ENCODE measurements around the gene FANCI. TPM values are rescaled to one million over a fixed set of nuclear protein-coding genes. Genes with fewer than 3 reads are reported as not detected.

Gene FANCI
- total and polyA plus RNA-seq, 2 of the 13 experiments (the other 11 are each of a cell fraction or from before 2014, with no cell fraction given), result 15.7 to 68.8 TPM

DNA sequence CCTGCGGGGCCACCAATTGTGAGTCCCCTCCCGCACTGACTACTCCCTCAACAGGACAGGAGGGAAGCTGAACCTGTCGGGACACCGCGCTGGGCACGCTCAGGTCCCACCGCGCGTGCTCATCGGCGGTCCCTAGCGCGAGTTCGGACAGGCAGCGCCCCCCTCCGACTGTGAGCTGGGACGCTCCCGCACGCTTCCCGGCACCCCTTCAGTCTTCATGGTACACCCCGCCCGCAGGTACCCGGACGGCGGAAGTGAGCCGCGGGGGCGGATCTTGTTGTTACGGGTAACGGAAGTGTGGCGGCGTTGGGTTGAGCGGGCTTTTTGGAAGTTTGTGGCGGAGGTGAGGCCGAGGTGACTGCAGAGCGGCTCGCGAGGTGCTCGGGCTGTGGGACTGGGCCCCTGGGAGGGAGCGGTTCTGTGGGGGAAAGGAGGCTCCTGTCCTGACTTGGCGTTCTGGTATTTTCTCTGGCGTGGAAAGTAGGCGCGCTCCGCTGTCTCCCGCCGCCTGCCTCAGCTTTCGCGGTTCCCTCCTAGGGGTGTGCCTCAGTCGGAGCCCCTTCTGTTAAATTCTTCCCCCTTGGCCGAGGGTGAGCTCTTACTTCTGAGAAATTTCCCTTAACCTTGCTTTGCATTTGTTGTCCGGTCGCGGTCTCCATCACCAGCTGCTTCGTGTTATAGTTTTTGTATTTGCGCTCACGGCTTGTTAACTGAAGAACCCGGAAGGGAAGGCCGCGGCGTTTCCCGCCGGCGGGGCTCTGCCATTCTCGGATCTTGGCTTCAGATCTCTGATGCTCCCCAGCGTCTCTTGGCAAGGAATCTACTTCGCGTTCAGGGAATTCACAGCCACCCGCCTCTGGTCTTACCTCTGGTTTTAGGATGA lies at the start of gene FANCI (continued):
- TF ChIP-seq, protein P1, sequence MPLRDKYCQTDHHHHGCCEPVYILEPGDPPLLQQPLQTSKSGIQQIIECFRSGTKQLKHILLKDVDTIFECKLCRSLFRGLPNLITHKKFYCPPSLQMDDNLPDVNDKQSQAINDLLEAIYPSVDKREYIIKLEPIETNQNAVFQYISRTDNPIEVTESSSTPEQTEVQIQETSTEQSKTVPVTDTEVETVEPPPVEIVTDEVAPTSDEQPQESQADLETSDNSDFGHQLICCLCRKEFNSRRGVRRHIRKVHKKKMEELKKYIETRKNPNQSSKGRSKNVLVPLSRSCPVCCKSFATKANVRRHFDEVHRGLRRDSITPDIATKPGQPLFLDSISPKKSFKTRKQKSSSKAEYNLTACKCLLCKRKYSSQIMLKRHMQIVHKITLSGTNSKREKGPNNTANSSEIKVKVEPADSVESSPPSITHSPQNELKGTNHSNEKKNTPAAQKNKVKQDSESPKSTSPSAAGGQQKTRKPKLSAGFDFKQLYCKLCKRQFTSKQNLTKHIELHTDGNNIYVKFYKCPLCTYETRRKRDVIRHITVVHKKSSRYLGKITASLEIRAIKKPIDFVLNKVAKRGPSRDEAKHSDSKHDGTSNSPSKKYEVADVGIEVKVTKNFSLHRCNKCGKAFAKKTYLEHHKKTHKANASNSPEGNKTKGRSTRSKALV (CRISPR knock-in tag; IDR thresholded peaks at IDR 0.05), result no peak; the same call in 1 of the 2 replicates
- no peak for TF ChIP-seq HNF4G (IDR thresholded peaks at IDR 0.05; ENCODE audit: borderline replicate concordance, low read depth, low read length)
- TF ChIP-seq HNF4G (CRISPR knock-in tag; IDR thresholded peaks at IDR 0.05; ENCODE audit: borderline replicate concordance, low read depth), result no peak
- TF ChIP-seq ZNF614 (CRISPR knock-in tag; IDR thresholded peaks at IDR 0.05; ENCODE audit: borderline replicate concordance), result peak; percentile 38; the same call in 1 of the 2 replicates
- TF ChIP-seq ZNF562 (CRISPR knock-in tag; IDR thresholded peaks at IDR 0.05; ENCODE audit: borderline replicate concordance), result no peak
- TF ChIP-seq GATAD2A (CRISPR knock-in tag; IDR thresholded peaks at IDR 0.05), result peak; percentile 64; the same call in 1 of the 2 replicates
- no peak for TF ChIP-seq RBM22 (optimal IDR thresholded peaks at IDR 0.05; ENCODE audit: low read length)
- TF ChIP-seq, protein P2, sequence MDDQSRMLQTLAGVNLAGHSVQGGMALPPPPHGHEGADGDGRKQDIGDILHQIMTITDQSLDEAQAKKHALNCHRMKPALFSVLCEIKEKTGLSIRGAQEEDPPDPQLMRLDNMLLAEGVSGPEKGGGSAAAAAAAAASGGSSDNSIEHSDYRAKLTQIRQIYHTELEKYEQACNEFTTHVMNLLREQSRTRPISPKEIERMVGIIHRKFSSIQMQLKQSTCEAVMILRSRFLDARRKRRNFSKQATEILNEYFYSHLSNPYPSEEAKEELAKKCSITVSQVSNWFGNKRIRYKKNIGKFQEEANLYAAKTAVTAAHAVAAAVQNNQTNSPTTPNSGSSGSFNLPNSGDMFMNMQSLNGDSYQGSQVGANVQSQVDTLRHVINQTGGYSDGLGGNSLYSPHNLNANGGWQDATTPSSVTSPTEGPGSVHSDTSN (CRISPR knock-in tag; IDR thresholded peaks at IDR 0.05; ENCODE audit: borderline replicate concordance), result no peak
- TF ChIP-seq, protein P3, sequence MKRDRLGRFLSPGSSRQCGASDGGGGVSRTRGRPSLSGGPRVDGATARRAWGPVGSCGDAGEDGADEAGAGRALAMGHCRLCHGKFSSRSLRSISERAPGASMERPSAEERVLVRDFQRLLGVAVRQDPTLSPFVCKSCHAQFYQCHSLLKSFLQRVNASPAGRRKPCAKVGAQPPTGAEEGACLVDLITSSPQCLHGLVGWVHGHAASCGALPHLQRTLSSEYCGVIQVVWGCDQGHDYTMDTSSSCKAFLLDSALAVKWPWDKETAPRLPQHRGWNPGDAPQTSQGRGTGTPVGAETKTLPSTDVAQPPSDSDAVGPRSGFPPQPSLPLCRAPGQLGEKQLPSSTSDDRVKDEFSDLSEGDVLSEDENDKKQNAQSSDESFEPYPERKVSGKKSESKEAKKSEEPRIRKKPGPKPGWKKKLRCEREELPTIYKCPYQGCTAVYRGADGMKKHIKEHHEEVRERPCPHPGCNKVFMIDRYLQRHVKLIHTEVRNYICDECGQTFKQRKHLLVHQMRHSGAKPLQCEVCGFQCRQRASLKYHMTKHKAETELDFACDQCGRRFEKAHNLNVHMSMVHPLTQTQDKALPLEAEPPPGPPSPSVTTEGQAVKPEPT (CRISPR knock-in tag; IDR thresholded peaks at IDR 0.05; ENCODE audit: low read depth), result no peak
- TF ChIP-seq RORA (CRISPR knock-in tag; IDR thresholded peaks at IDR 0.05), result no peak
- 0 out of 2 replicates have a peak, but pooled peaks have one; percentile 67 for TF ChIP-seq ZNF564 (CRISPR knock-in tag; IDR thresholded peaks at IDR 0.05)
- TF ChIP-seq, protein P4, sequence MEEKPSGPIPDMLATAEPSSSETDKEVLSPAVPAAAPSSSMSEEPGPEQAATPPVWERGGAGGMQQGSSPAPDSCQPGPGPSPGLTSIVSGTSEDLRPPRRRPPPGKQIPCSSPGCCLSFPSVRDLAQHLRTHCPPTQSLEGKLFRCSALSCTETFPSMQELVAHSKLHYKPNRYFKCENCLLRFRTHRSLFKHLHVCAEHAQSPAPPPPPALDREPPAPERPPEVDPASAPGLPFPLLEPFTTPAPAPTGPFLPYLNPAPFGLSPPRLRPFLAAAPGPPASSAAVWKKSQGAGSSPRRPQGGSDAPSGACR (CRISPR knock-in tag; IDR thresholded peaks at IDR 0.05), result peak; percentile 81; the same call in 1 of the 2 replicates
- TF ChIP-seq, protein P5, sequence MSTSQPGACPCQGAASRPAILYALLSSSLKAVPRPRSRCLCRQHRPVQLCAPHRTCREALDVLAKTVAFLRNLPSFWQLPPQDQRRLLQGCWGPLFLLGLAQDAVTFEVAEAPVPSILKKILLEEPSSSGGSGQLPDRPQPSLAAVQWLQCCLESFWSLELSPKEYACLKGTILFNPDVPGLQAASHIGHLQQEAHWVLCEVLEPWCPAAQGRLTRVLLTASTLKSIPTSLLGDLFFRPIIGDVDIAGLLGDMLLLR (CRISPR knock-in tag; IDR thresholded peaks at IDR 0.05), result 0 out of 2 replicates have a peak, but pooled peaks have one; percentile 26
- no peak for TF ChIP-seq ZNF446 (CRISPR knock-in tag; IDR thresholded peaks at IDR 0.05)
- no peak for TF ChIP-seq MTA3 (CRISPR knock-in tag; IDR thresholded peaks at IDR 0.05)
- TF ChIP-seq ZNF354B (CRISPR knock-in tag; IDR thresholded peaks at IDR 0.05), result no peak
- no peak for TF ChIP-seq ZNF557 (CRISPR knock-in tag; IDR thresholded peaks at IDR 0.05)
- TF ChIP-seq MAFG (CRISPR knock-in tag; IDR thresholded peaks at IDR 0.05), result no peak
- TF ChIP-seq AGO1 (IDR thresholded peaks at IDR 0.05; ENCODE audit: low read depth, low read length, poor library complexity, severe bottlenecking), result no peak
- 0 out of 2 replicates have a peak, but pooled peaks have one; percentile 45 for TF ChIP-seq KLF15 (CRISPR knock-in tag; IDR thresholded peaks at IDR 0.05; ENCODE audit: borderline replicate concordance)
- TF ChIP-seq SAFB2 (CRISPR knock-in tag; IDR thresholded peaks at IDR 0.05; ENCODE audit: borderline replicate concordance, low read depth), result peak; percentile 67; the same call in 1 of the 2 replicates
- TF ChIP-seq ZKSCAN8 (CRISPR knock-in tag; IDR thresholded peaks at IDR 0.05; ENCODE audit: borderline replicate concordance), result no peak

Data from HepG2 (cell line).